B cell (primary cell): ENCODE data around the gene LRRC39. TPM values are rescaled to one million over a fixed set of nuclear protein-coding genes. Genes with fewer than 3 reads are reported as not detected.

Experiments
- ATAC-seq: fragments of 200-7000 bp; cut with Tn5 transposase; one replicate; pipeline ENCODE4 v1.10.0; 2021; ENCODE audit warnings: low read depth, mild to moderate bottlenecking, moderate number of reproducible peaks, moderate library complexity
- CTCF ChIA-PET: fragments of 350-600 bp; sonication (Branson Sonifier 250); formaldehyde crosslinking; loops from one replicate; lab custom pipeline; 2021; ENCODE audit warnings: antibody characterized with exemption, inconsistent platforms; lab: Charles Lee
- POLR2A ChIA-PET: fragments of 350-600 bp; sonication (Branson Sonifier 250); formaldehyde crosslinking; loops from one replicate; lab custom pipeline; 2021; ENCODE audit warnings: antibody characterized with exemption; lab: Charles Lee
- DNase-seq: peaks from one replicate; pipeline ENCODE4 v3.0.0; 2013
- H2AFZ ChIP-seq: 2 replicates; pipeline ENCODE4 v1.6.1; 2012; ENCODE audit warnings: mild to moderate bottlenecking, low read depth, low read length; ENCODE audit not compliant: insufficient read depth, poor library complexity, severe bottlenecking
- H3K27ac ChIP-seq, 2 donors: 1 replicate in 1 of 2; 2 replicates in 1 of 2; pipeline ENCODE4 v1.5.1; 2012 to 2013; ENCODE audit warnings: low read length in 2 of 2, mild to moderate bottlenecking in 2 of 2, moderate library complexity in 1 of 2
- H3K27me3 ChIP-seq, 4 experiments: fragments of 200-600 bp in 1 of 4; sonication (generic) in 1 of 4; replicated peaks in 1 of 4; 1 replicate in 2 of 4; 2 replicates in 2 of 4; pipeline versions ENCODE4 v1.6.1 to v1.7.0; 2013 to 2016; ENCODE audit warnings: low read length in 3 of 4, mild to moderate bottlenecking in 2 of 4, mixed read lengths in 1 of 4, moderate library complexity in 1 of 4; ENCODE audit not compliant: insufficient read depth in 4 of 4, control insufficient read depth in 3 of 4; ENCODE audit errors: control extremely low read depth in 1 of 4
- H3K36me3 ChIP-seq, 2 experiments: replicated peaks in 1 of 2; 1 replicate in 1 of 2; 2 replicates in 1 of 2; pipeline versions ENCODE4 v1.6.1 to v1.7.1; 2013; ENCODE audit warnings: low read length in 1 of 2; ENCODE audit not compliant: insufficient read depth in 2 of 2, control insufficient read depth in 1 of 2; ENCODE audit errors: control extremely low read depth in 1 of 2, extremely low read depth in 1 of 2
- H3K4me1 ChIP-seq, 2 donors: fragments of 200-600 bp in 1 of 2; sonication (generic) in 1 of 2; 1 replicate in 1 of 2; 2 replicates in 1 of 2; pipeline versions ENCODE4 v1.5.1 to v1.6.1; 2013 to 2017; ENCODE audit warnings: low read length in 2 of 2; ENCODE audit not compliant: control insufficient read depth in 2 of 2, insufficient read depth in 2 of 2
- H3K4me2 ChIP-seq: replicated peaks from 2 replicates; pipeline ENCODE3; 2012; ENCODE audit warnings: mild to moderate bottlenecking, low read depth, low read length; ENCODE audit not compliant: poor library complexity, severe bottlenecking
- H3K4me3 ChIP-seq, 5 experiments: fragments of 200-600 bp in 1 of 5; sonication (generic) in 1 of 5; 1 replicate in 3 of 5; 2 replicates in 2 of 5; pipeline versions ENCODE4 v1.5.1 to v1.7.0; 2011 to 2016; ENCODE audit warnings: low read length in 4 of 5, mild to moderate bottlenecking in 4 of 5, low read depth in 2 of 5, control low read depth in 1 of 5, moderate library complexity in 1 of 5; ENCODE audit not compliant: insufficient read depth in 1 of 5; ENCODE audit errors: control extremely low read depth in 1 of 5, extremely low read depth in 1 of 5
- H3K79me2 ChIP-seq: fragments of 200-600 bp; sonication (generic); one replicate; pipeline ENCODE4 v1.6.0; 2016; ENCODE audit warnings: low read length; ENCODE audit not compliant: control insufficient read depth, insufficient read depth
- H3K9ac ChIP-seq: fragments of 200-600 bp; sonication (generic); 2 replicates; pipeline ENCODE4 v1.6.1; 2017; ENCODE audit warnings: mild to moderate bottlenecking, low read length, moderate library complexity
- H3K9me3 ChIP-seq, 3 donors: one replicate each; pipeline versions ENCODE4 v1.6.1 to v1.7.1; 2013; ENCODE audit warnings: low read length in 2 of 3; ENCODE audit not compliant: control insufficient read depth in 2 of 3, insufficient read depth in 1 of 3; ENCODE audit errors: control extremely low read depth in 1 of 3
- H4K20me1 ChIP-seq: 2 replicates; pipeline ENCODE4 v1.6.0; 2012; ENCODE audit warnings: mild to moderate bottlenecking, low read length; ENCODE audit not compliant: insufficient read depth, control insufficient read depth, poor library complexity, severe bottlenecking
- H3K27ac Mint-ChIP-seq: one replicate; pipeline ENCODE4 v1.8.0; 2021; ENCODE audit warnings: mixed read lengths
- H3K27me3 Mint-ChIP-seq: one replicate; pipeline ENCODE4 v1.8.0; 2021; ENCODE audit warnings: mixed read lengths
- H3K4me1 Mint-ChIP-seq: one replicate; pipeline ENCODE4 v1.8.0; 2021; ENCODE audit warnings: mixed read lengths
- H3K4me3 Mint-ChIP-seq: one replicate; pipeline ENCODE4 v1.8.0; 2021; ENCODE audit warnings: mixed read lengths
- H3K9me3 Mint-ChIP-seq: one replicate; pipeline ENCODE4 v1.8.0; 2022; ENCODE audit warnings: mixed read lengths; ENCODE audit not compliant: insufficient read depth
- EZH2 ChIP-seq: IDR thresholded peaks from 2 replicates; pipeline ENCODE4 v1.6.1; 2012; ENCODE audit warnings: borderline replicate concordance, low read depth, mild to moderate bottlenecking, moderate library complexity, low read length; ENCODE audit not compliant: insufficient read depth, poor library complexity, severe bottlenecking
- WGBS: methylation state at CpG from one replicate; pipeline ENCODE4 v1.1.5; 2013; ENCODE audit warnings: missing lambda C conversion rate; ENCODE audit not compliant: insufficient coverage; 5-methylcytosine and 5-hydroxymethylcytosine counted together
- intact Hi-C: fragments of 100-400 bp; cut with micrococcal nuclease; formaldehyde crosslinking; loops from one replicate; pipeline ENCODE4 v1.10.0; 2022
- polyA plus RNA-seq: library from polyadenylated mRNA; depleted of rRNA; stranded (reverse); fragments of >200 nt; gene quantifications from 2 replicates; pipeline ENCODE4 v1.2.3, GENCODE V29; 2012
- total RNA-seq, 2 donors: library from RNA; stranded (reverse); fragments of 120-200 nt in 1 of 2; gene quantifications; 1 replicate in 1 of 2; 2 replicates in 1 of 2; pipeline versions ENCODE4 v1.2.3 to v1.2.4, GENCODE V29; 2013 to 2022
- TF ChIP-seq, protein P1 (sequence below): fragments of 200-600 bp; IDR thresholded peaks from one replicate; pipeline ENCODE4 v1.8.0; 2022; ENCODE audit warnings: antibody characterized with exemption, mild to moderate bottlenecking

The LRRC39 gene
- total and polyA plus RNA-seq, 2 donors (not counting 1 experiment from before 2014, with no cell fraction given) = 0.91 to 1.5 TPM

- Mint-ChIP-seq H3K27me3 (no peaks in the 10 kb centered on the region), H3K4me1 (peaks cover 37% of the 10 kb centered on the region), H3K9me3 (no peaks in the 10 kb centered on the region), H3K27ac (peak overlapping the region; percentile 50), H3K4me3 (peak overlapping the region; percentile 98)
- H3K4me2 ChIP-seq = peak overlapping the region; percentile 82
- H4K20me1 ChIP-seq = no peaks in the 10 kb centered on the region
- ATAC-seq (no peak), DNase-seq (no peak)
- WGBS = 95% methylated on average over 4 of the region's 8 CpGs
- H3K9ac ChIP-seq = no peak overlapping the region
- no peaks in the 10 kb centered on the region for H3K27me3 ChIP-seq
- peaks cover 18 to 20% of the 10 kb centered on the region in 2 donors for H3K4me1 ChIP-seq
- TF ChIP-seq, protein P1, sequence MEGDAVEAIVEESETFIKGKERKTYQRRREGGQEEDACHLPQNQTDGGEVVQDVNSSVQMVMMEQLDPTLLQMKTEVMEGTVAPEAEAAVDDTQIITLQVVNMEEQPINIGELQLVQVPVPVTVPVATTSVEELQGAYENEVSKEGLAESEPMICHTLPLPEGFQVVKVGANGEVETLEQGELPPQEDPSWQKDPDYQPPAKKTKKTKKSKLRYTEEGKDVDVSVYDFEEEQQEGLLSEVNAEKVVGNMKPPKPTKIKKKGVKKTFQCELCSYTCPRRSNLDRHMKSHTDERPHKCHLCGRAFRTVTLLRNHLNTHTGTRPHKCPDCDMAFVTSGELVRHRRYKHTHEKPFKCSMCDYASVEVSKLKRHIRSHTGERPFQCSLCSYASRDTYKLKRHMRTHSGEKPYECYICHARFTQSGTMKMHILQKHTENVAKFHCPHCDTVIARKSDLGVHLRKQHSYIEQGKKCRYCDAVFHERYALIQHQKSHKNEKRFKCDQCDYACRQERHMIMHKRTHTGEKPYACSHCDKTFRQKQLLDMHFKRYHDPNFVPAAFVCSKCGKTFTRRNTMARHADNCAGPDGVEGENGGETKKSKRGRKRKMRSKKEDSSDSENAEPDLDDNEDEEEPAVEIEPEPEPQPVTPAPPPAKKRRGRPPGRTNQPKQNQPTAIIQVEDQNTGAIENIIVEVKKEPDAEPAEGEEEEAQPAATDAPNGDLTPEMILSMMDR = no peak
- TF ChIP-seq EZH2 = no peak
- CTCF ChIA-PET = no interaction called here
- H3K79me2 ChIP-seq = peaks cover 68% of the 10 kb centered on the region
- intact Hi-C loops = loop anchor here (2.0 to 5.0 kb wide), 4 partner anchors 281 to 763 kb away; partner anchors contain the start of genes AGL and EXTL2
- no peak overlapping the region for H3K4me3 ChIP-seq
- H2AFZ ChIP-seq = peak overlapping the region; percentile 99
- H3K9me3 ChIP-seq = no peaks in the 10 kb centered on the region
- POLR2A ChIA-PET = no interaction called here
- no peak overlapping the region for H3K27ac ChIP-seq
- no peaks in the 10 kb centered on the region for H3K36me3 ChIP-seq
Observed at GRCh38 chr1:100131623-100132022, 46.4 kb downstream of the LRRC39 start.

DNA sequence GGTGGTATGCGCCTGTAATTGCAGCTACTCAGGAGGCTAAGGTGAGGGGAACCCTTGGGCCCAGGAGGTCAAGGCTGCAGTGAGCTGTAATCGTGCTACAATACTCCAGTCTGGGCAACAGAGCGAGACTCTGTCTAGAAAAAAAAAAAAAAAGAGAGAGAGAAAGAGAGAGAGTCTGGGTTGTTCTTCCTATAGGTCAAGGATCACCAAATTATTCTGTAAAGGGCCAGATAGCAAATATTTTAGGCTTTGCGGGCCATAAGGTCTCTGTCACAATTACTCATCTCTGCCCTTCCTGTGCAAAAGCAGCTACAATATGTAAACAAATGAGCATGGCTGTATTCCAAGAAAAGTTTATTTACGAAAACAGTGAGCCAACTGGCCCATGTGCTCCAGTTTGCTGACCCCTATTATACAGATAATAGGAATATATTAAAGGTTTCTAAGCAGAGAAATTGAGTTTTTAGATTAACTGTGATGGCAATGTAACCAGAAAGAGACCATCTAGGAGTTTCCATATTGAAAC is 47.4 kb downstream of the LRRC39 start:
- 100% methylated on average over 2 of the region's 5 CpGs for WGBS
- ChIA-PET CTCF (interaction anchor here (0.5 kb wide), 1 partner anchor 339 kb away, joined by 3 read pairs; no protein-coding TSS in a partner anchor), POLR2A (interaction anchor here (0.7 kb wide), 2 partner anchors 19 to 254 kb away, joined by 3 to 6 read pairs; no protein-coding TSS in a partner anchor)
- Histone ChIP-seq H3K9me3 (no peaks in the 10 kb centered on the region), H3K4me1 (peaks cover 18 to 20% of the 10 kb centered on the region in 2 donors), H3K27ac (no peak overlapping the region), H3K79me2 (peaks cover 68% of the 10 kb centered on the region), H3K36me3 (no peaks in the 10 kb centered on the region), H3K27me3 (no peaks in the 10 kb centered on the region), H3K9ac (no peak overlapping the region), H4K20me1 (no peaks in the 10 kb centered on the region), H3K4me2 (no peak overlapping the region), H3K4me3 (no peak overlapping the region), H2AFZ (no peak overlapping the region)
- H3K4me1 Mint-ChIP-seq = peaks cover 34% of the 10 kb centered on the region
- no peak for TF ChIP-seq EZH2
- TF ChIP-seq, protein P1 = no peak
- H3K27ac Mint-ChIP-seq = no peak overlapping the region
- no peaks in the 10 kb centered on the region for H3K9me3 Mint-ChIP-seq
- intact Hi-C loops = loop anchor here (5.0 kb wide), 1 partner anchor 327 kb away; no protein-coding TSS in a partner anchor
- no peaks in the 10 kb centered on the region for H3K27me3 Mint-ChIP-seq
- no peak for ATAC-seq
- no peak overlapping the region for H3K4me3 Mint-ChIP-seq
- no peak for DNase-seq
